ENCODE results near the gene NAA60.

DNA sequence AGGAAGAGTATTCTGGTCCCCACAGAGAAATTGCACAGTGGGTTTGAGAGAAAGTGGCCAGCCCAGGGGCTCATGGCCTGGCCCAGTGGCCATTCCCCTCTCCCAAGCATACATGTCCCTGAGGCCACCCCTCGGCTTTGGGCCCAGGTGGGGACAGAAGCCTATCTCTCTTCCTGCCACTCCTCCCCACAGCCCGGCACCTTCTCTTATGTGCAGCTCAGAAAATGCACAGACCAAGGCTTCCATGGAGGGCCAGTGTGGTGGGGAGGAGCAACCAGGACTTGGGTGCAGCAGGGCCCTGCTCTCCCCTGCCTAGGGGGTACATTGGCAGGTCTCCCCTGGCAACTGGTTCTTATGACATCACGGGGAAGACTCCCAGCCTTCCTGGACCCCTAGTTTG is 51.7 kb downstream of the NAA60 start, which contains the start of gene C16orf90:
- TF ChIP-seq, protein P1, sequence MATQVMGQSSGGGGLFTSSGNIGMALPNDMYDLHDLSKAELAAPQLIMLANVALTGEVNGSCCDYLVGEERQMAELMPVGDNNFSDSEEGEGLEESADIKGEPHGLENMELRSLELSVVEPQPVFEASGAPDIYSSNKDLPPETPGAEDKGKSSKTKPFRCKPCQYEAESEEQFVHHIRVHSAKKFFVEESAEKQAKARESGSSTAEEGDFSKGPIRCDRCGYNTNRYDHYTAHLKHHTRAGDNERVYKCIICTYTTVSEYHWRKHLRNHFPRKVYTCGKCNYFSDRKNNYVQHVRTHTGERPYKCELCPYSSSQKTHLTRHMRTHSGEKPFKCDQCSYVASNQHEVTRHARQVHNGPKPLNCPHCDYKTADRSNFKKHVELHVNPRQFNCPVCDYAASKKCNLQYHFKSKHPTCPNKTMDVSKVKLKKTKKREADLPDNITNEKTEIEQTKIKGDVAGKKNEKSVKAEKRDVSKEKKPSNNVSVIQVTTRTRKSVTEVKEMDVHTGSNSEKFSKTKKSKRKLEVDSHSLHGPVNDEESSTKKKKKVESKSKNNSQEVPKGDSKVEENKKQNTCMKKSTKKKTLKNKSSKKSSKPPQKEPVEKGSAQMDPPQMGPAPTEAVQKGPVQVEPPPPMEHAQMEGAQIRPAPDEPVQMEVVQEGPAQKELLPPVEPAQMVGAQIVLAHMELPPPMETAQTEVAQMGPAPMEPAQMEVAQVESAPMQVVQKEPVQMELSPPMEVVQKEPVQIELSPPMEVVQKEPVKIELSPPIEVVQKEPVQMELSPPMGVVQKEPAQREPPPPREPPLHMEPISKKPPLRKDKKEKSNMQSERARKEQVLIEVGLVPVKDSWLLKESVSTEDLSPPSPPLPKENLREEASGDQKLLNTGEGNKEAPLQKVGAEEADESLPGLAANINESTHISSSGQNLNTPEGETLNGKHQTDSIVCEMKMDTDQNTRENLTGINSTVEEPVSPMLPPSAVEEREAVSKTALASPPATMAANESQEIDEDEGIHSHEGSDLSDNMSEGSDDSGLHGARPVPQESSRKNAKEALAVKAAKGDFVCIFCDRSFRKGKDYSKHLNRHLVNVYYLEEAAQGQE (IDR thresholded peaks at IDR 0.05; ENCODE audit: unreplicated experiment), result no peak
- TF ChIP-seq, protein P2, sequence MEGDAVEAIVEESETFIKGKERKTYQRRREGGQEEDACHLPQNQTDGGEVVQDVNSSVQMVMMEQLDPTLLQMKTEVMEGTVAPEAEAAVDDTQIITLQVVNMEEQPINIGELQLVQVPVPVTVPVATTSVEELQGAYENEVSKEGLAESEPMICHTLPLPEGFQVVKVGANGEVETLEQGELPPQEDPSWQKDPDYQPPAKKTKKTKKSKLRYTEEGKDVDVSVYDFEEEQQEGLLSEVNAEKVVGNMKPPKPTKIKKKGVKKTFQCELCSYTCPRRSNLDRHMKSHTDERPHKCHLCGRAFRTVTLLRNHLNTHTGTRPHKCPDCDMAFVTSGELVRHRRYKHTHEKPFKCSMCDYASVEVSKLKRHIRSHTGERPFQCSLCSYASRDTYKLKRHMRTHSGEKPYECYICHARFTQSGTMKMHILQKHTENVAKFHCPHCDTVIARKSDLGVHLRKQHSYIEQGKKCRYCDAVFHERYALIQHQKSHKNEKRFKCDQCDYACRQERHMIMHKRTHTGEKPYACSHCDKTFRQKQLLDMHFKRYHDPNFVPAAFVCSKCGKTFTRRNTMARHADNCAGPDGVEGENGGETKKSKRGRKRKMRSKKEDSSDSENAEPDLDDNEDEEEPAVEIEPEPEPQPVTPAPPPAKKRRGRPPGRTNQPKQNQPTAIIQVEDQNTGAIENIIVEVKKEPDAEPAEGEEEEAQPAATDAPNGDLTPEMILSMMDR (conservative IDR thresholded peaks at IDR 0.05; ENCODE audit: low read depth in 2 of 2), result no peak
- no peak for TF ChIP-seq POLR2AphosphoS5 (IDR thresholded peaks at IDR 0.05; ENCODE audit: low read depth)
- TF ChIP-seq EZH2 (IDR thresholded peaks at IDR 0.05; ENCODE audit: low read depth, unreplicated experiment), result no peak
- TF ChIP-seq EZH2phosphoT487 (IDR thresholded peaks at IDR 0.05; ENCODE audit: unreplicated experiment), result no peak
- TF ChIP-seq JUNB (IDR thresholded peaks at IDR 0.05; ENCODE audit: unreplicated experiment), result no peak
- TF ChIP-seq CREB1 (CRISPR knock-in tag; IDR thresholded peaks at IDR 0.05; ENCODE audit: low read depth), result no peak
- TF ChIP-seq, protein P3, sequence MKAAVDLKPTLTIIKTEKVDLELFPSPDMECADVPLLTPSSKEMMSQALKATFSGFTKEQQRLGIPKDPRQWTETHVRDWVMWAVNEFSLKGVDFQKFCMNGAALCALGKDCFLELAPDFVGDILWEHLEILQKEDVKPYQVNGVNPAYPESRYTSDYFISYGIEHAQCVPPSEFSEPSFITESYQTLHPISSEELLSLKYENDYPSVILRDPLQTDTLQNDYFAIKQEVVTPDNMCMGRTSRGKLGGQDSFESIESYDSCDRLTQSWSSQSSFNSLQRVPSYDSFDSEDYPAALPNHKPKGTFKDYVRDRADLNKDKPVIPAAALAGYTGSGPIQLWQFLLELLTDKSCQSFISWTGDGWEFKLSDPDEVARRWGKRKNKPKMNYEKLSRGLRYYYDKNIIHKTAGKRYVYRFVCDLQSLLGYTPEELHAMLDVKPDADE (IDR thresholded peaks at IDR 0.05), result no peak
- TF ChIP-seq NANOG (IDR thresholded peaks at IDR 0.05; ENCODE audit: borderline replicate concordance), result no peak
- no peak for TF ChIP-seq STAT1 (IDR thresholded peaks at IDR 0.05; ENCODE audit: unreplicated experiment)
- no peak for TF ChIP-seq ZNF114 (CRISPR knock-in tag; IDR thresholded peaks at IDR 0.05)
- TF ChIP-seq, protein P4, sequence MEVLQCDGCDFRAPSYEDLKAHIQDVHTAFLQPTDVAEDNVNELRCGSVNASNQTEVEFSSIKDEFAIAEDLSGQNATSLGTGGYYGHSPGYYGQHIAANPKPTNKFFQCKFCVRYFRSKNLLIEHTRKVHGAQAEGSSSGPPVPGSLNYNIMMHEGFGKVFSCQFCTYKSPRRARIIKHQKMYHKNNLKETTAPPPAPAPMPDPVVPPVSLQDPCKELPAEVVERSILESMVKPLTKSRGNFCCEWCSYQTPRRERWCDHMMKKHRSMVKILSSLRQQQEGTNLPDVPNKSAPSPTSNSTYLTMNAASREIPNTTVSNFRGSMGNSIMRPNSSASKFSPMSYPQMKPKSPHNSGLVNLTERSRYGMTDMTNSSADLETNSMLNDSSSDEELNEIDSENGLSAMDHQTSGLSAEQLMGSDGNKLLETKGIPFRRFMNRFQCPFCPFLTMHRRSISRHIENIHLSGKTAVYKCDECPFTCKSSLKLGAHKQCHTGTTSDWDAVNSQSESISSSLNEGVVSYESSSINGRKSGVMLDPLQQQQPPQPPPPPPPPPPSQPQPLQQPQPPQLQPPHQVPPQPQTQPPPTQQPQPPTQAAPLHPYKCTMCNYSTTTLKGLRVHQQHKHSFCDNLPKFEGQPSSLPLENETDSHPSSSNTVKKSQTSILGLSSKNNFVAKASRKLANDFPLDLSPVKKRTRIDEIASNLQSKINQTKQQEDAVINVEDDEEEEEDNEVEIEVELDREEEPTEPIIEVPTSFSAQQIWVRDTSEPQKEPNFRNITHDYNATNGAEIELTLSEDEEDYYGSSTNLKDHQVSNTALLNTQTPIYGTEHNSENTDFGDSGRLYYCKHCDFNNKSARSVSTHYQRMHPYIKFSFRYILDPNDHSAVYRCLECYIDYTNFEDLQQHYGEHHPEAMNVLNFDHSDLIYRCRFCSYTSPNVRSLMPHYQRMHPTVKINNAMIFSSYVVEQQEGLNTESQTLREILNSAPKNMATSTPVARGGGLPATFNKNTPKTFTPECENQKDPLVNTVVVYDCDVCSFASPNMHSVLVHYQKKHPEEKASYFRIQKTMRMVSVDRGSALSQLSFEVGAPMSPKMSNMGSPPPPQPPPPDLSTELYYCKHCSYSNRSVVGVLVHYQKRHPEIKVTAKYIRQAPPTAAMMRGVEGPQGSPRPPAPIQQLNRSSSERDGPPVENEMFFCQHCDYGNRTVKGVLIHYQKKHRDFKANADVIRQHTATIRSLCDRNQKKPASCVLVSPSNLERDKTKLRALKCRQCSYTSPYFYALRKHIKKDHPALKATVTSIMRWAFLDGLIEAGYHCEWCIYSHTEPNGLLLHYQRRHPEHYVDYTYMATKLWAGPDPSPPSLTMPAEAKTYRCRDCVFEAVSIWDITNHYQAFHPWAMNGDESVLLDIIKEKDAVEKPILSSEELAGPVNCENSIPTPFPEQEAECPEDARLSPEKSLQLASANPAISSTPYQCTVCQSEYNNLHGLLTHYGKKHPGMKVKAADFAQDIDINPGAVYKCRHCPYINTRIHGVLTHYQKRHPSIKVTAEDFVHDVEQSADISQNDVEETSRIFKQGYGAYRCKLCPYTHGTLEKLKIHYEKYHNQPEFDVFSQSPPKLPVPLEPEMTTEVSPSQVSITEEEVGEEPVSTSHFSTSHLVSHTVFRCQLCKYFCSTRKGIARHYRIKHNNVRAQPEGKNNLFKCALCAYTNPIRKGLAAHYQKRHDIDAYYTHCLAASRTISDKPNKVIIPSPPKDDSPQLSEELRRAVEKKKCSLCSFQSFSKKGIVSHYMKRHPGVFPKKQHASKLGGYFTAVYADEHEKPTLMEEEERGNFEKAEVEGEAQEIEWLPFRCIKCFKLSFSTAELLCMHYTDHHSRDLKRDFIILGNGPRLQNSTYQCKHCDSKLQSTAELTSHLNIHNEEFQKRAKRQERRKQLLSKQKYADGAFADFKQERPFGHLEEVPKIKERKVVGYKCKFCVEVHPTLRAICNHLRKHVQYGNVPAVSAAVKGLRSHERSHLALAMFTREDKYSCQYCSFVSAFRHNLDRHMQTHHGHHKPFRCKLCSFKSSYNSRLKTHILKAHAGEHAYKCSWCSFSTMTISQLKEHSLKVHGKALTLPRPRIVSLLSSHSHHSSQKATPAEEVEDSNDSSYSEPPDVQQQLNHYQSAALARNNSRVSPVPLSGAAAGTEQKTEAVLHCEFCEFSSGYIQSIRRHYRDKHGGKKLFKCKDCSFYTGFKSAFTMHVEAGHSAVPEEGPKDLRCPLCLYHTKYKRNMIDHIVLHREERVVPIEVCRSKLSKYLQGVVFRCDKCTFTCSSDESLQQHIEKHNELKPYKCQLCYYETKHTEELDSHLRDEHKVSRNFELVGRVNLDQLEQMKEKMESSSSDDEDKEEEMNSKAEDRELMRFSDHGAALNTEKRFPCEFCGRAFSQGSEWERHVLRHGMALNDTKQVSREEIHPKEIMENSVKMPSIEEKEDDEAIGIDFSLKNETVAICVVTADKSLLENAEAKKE (CRISPR knock-in tag; IDR thresholded peaks at IDR 0.05), result no peak
- TF ChIP-seq ZNF331 (CRISPR knock-in tag; IDR thresholded peaks at IDR 0.05; ENCODE audit: low read depth), result no peak

All from GM23338 (cell line).